Hepatocyte (in vitro differentiated cells): Measurements from ENCODE around the gene HIC2.
"Not testable (repeated sequence)": the region's sequence is repeated elsewhere in the genome, so short reads cannot be mapped to it uniquely, and the experiment has no call there.

ENCODE experiments used
- CTCF ChIP-seq: fragments of 200-600 bp; sonication (generic); IDR thresholded peaks from 2 replicates; pipeline ENCODE4 v1.5.1; 2016; ENCODE audit warnings: antibody characterized with exemption, mild to moderate bottlenecking; ENCODE audit not compliant: poor library complexity
- EZH2 ChIP-seq: fragments of 200-600 bp; sonication (generic); IDR thresholded peaks from 2 replicates; pipeline ENCODE4 v1.6.1; 2016; ENCODE audit warnings: antibody characterized with exemption, mild to moderate bottlenecking, borderline replicate concordance
- EZH2phosphoT487 ChIP-seq: fragments of 200-600 bp; sonication (generic); IDR thresholded peaks from one replicate; pipeline ENCODE4 v1.6.1; 2018; ENCODE audit warnings: antibody characterized with exemption, mild to moderate bottlenecking, low read depth, moderate library complexity; ENCODE audit not compliant: unreplicated experiment, severe bottlenecking

GRCh38 chr22:21390013-21390412 lies 27.2 kb upstream of the HIC2 start:
- not testable (repeated sequence) for TF ChIP-seq CTCF, EZH2, EZH2phosphoT487
